Ovary (tissue), 9 donors: ENCODE results near the gene CHAD. TPM values are rescaled to one million over a fixed set of nuclear protein-coding genes. Genes with fewer than 3 reads are reported as not detected.
"Not testable (repeated sequence)": the region's sequence is repeated elsewhere in the genome, so short reads cannot be mapped to it uniquely, and the experiment has no call there.

Source experiments
- DNase-seq, 5 donors: peaks; one replicate each; pipeline ENCODE4 v3.0.0-alpha.2; 2019 to 2020
- H3K27ac ChIP-seq, 2 donors: fragments of 200-600 bp; one replicate each; pipeline versions ENCODE4 v1.5.1 to v1.8.0; 2019 to 2022
- H3K27me3 ChIP-seq: fragments of 200-600 bp; one replicate; pipeline ENCODE4 v1.8.0; 2022
- H3K36me3 ChIP-seq: fragments of 200-600 bp; sonication (generic); one replicate; pipeline ENCODE4 v1.5.1; 2019
- H3K4me1 ChIP-seq: one replicate; pipeline ENCODE4 v1.8.1; 2013; ENCODE audit warnings: mild to moderate bottlenecking, moderate library complexity; ENCODE audit not compliant: insufficient read depth
- H3K4me3 ChIP-seq: fragments of 200-600 bp; sonication (generic); one replicate; pipeline ENCODE4 v1.5.1; 2017
- H3K9me3 ChIP-seq, 2 donors: fragments of 200-600 bp in 1 of 2; sonication (generic) in 1 of 2; one replicate each; pipeline versions ENCODE4 v1.5.1 to v1.8.1; 2013 to 2019; ENCODE audit warnings: mild to moderate bottlenecking in 1 of 2, moderate library complexity in 1 of 2
- EP300 ChIP-seq: sonication (generic); formaldehyde crosslinking; IDR thresholded peaks from one replicate; pipeline ENCODE4 v1.6.1; 2017; ENCODE audit warnings: antibody characterized with exemption
- POLR2A ChIP-seq: fragments of 450-650 bp; IDR thresholded peaks from one replicate; pipeline ENCODE4 v1.6.1; 2017; ENCODE audit warnings: antibody characterized with exemption, mild to moderate bottlenecking, moderate library complexity
- WGBS, 3 donors: extraction: QIAGEN DNeasy Blood & Tissue Kit in 1 of 3; methylation state at CpG; one replicate each; pipeline versions ENCODE4 v1.1.5 to v1.1.7; 2013 to 2017; 5-methylcytosine and 5-hydroxymethylcytosine counted together
- intact Hi-C, 4 donors: fragments of 100-400 bp; cut with DNase I; formaldehyde crosslinking; loops; one replicate each; pipeline versions ENCODE4 v1.11.0 to v1.15.1; 2022 to 2023
- polyA plus RNA-seq, 2 donors: library from polyadenylated mRNA; stranded (reverse); fragments of 200-250 nt in 1 of 2; fragments of 350-450 nt in 1 of 2; fragmentation: Illumina TruSeq in 1 of 2; extraction: RNeasy Lipid Tissue Mini Kit (QIAGEN cat#74804) in 1 of 2; gene quantifications; one replicate each; pipeline ENCODE4 v1.2.3, GENCODE V29; 2013 to 2014
- total RNA-seq, 7 donors: library from RNA; depleted of rRNA in 2 of 7; stranded (reverse); fragments of >200 nt in 2 of 7; fragmentation: NEBNext Ultra II Directional in 3 of 7; extraction: Animal tissue kit (Norgen Biotek cat#: 25700) in 3 of 7; gene quantifications; one replicate each; pipeline versions ENCODE4 v1.1.0 to v1.2.4, GENCODE V29; 2016 to 2023
- TF ChIP-seq, protein P1 (sequence below), 3 donors: fragments of 450-650 bp in 2 of 3; fragments of 200-600 bp in 1 of 3; IDR thresholded peaks; one replicate each; pipeline versions ENCODE4 v1.5.1 to v1.8.0; 2016 to 2022; ENCODE audit warnings: antibody characterized with exemption in 3 of 3, mild to moderate bottlenecking in 1 of 3
- donor health status: DM: no; HTN: no; CAD: no; lungs with moderate emphysema.
- donor health status: DM: no; HTN: no; CAD: no.
- donor health status: Bipolar disorder and iron deficiency.
- donor health status: DM: yes; HTN: yes; CAD: no.
- donor health status: DM: no; HTN: no; CAD: no.
- donor health status: DM: yes; HTN: yes; CAD: no.

CHAD gene
- total and polyA plus RNA-seq, 9 donors = 0.18 to 2.5 (median 0.46) TPM; not detected in 1

GRCh38 chr17:50475362-50475761, 6.7 kb upstream of the CHAD start:
- 88 to 90% (median 88%) methylated on average over 4 of the region's 4 CpGs for WGBS, 3 donors
- Histone ChIP-seq H3K36me3 (no peaks in the 10 kb centered on the region), H3K9me3 (no peaks in the 10 kb centered on the region), H3K4me1 (peaks cover 11% of the 10 kb centered on the region), H3K27ac (no peak overlapping the region), H3K27me3 (no peaks in the 10 kb centered on the region), H3K4me3 (no peak overlapping the region)
- no peak for TF ChIP-seq POLR2A
- TF ChIP-seq, protein P1, sequence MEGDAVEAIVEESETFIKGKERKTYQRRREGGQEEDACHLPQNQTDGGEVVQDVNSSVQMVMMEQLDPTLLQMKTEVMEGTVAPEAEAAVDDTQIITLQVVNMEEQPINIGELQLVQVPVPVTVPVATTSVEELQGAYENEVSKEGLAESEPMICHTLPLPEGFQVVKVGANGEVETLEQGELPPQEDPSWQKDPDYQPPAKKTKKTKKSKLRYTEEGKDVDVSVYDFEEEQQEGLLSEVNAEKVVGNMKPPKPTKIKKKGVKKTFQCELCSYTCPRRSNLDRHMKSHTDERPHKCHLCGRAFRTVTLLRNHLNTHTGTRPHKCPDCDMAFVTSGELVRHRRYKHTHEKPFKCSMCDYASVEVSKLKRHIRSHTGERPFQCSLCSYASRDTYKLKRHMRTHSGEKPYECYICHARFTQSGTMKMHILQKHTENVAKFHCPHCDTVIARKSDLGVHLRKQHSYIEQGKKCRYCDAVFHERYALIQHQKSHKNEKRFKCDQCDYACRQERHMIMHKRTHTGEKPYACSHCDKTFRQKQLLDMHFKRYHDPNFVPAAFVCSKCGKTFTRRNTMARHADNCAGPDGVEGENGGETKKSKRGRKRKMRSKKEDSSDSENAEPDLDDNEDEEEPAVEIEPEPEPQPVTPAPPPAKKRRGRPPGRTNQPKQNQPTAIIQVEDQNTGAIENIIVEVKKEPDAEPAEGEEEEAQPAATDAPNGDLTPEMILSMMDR (IDR thresholded peaks at IDR 0.05) = no peak
- no peak for TF ChIP-seq EP300
- DNase-seq = no peak
- intact Hi-C loops = no loop called here

- no peak for DNase-seq
- H3K36me3 ChIP-seq = no peaks in the 10 kb centered on the region
- H3K9me3 ChIP-seq = no peaks in the 10 kb centered on the region
- TF ChIP-seq EP300 (no peak), POLR2A (no peak)
- TF ChIP-seq, protein P1 (IDR thresholded peaks at IDR 0.05) = no peak
- no peak overlapping the region for H3K4me3 ChIP-seq
- no peaks in the 10 kb centered on the region for H3K27me3 ChIP-seq
- H3K4me1 ChIP-seq = peaks cover 7% of the 10 kb centered on the region
- 84 to 87% (median 86%) methylated on average over 6 of the region's 6 CpGs for WGBS, 3 donors
- H3K27ac ChIP-seq = no peak overlapping the region
- intact Hi-C loops = no loop called here
These were observed 5.8 kb upstream of the CHAD start for GRCh38 chr17:50474523-50474922.

DNA sequence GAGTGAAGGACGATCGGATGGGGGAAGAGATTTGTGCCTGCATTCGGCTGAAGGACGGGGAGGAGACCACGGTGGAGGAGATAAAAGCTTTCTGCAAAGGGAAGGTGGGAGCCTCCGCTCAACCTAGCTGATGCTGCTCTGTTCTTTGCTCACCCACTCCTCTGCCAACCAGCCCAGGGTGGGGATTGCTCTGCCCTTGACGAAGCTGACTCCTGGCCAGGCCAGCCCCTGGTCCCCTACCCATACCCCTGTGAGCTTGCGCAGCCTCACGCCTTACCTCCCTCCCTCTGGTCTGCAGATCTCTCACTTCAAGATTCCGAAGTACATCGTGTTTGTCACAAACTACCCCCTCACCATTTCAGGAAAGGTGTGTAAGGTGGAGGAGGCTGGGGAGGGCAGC, 5.2 kb upstream of the CHAD start:
- H3K36me3 ChIP-seq = no peaks in the 10 kb centered on the region
- no peak overlapping the region for H3K4me3 ChIP-seq
- TF ChIP-seq, protein P1 (IDR thresholded peaks at IDR 0.05) = no peak
- TF ChIP-seq EP300 = no peak
- no peak for TF ChIP-seq POLR2A
- no peaks in the 10 kb centered on the region for H3K27me3 ChIP-seq
- no peak overlapping the region for H3K27ac ChIP-seq
- WGBS, 3 donors = 75 to 84% (median 78%) methylated on average over 11 of the region's 11 CpGs
- intact Hi-C loops = no loop called here
- no peak for DNase-seq
- peaks cover 5% of the 10 kb centered on the region for H3K4me1 ChIP-seq
- H3K9me3 ChIP-seq = no peaks in the 10 kb centered on the region

DNA sequence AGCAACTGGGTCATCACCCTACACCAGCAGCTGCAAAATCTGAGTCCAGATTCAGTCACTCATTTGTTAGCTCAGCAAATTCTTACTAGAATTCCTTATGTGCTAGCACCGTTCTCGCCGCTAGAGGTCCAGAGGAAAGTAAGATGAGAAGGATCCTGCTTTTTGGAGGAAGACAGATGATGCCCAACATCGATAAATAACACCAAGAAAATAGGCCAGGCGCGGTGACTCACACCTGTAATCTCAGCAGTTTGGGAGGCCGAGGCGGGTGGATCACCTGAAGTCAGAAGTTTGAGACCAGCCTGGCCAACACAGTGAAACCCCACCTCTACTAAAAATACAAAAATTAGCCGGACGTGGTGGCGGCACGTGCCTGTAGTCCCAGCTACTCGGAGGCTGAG, 4.1 kb upstream of the CHAD start:
- WGBS, 3 donors = 83 to 92% (median 84%) methylated on average over 13 of the region's 13 CpGs
- H3K27ac ChIP-seq, intact Hi-C loops, H3K4me3 ChIP-seq, H3K4me1 ChIP-seq, DNase-seq, H3K27me3 ChIP-seq, H3K36me3 ChIP-seq, H3K9me3 ChIP-seq: not testable (repeated sequence)

DNA sequence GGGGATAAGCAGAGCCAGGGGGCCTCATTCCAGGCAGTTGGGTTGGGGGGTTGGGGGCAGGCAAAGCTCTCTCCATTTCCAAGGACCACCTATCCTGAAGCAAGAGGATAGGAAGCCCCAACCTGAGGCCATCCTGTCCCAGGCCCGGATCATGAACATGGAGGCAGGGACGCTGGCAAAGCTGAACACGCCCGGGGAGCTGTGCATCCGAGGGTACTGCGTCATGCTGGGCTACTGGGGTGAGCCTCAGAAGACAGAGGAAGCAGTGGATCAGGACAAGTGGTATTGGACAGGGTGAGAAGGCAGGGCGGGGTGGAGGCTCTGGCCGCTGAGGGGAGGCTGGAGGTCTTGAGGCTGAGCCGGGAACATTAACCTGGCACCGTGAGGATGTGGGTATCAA, 3.6 kb upstream of the CHAD start:
- TF ChIP-seq POLR2A (no peak), EP300 (no peak)
- TF ChIP-seq, protein P1 (IDR thresholded peaks at IDR 0.05) = no peak
- Histone ChIP-seq H3K4me1 (peaks cover 7% of the 10 kb centered on the region), H3K27ac (no peak overlapping the region), H3K9me3 (no peaks in the 10 kb centered on the region), H3K27me3 (no peaks in the 10 kb centered on the region), H3K4me3 (no peak overlapping the region), H3K36me3 (no peaks in the 10 kb centered on the region)
- intact Hi-C loops = no loop called here
- no peak for DNase-seq
- 90 to 93% (median 92%) methylated on average over 10 of the region's 10 CpGs for WGBS, 3 donors
